MM.1S (cell line): ENCODE measurements around the gene SLC15A3.

Experiments used
- EZH2phosphoT487 ChIP-seq: fragments of 300-600 bp; sonication (generic); IDR thresholded peaks from 2 replicates; pipeline ENCODE4 v1.6.1; 2018; ENCODE audit warnings: antibody characterized with exemption, low read length
- TF ChIP-seq, protein P1 (sequence below): fragments of 300-600 bp; sonication (generic); IDR thresholded peaks from 2 replicates; pipeline ENCODE4 v1.5.1; 2016; ENCODE audit warnings: antibody characterized with exemption, low read length, mixed read lengths

DNA sequence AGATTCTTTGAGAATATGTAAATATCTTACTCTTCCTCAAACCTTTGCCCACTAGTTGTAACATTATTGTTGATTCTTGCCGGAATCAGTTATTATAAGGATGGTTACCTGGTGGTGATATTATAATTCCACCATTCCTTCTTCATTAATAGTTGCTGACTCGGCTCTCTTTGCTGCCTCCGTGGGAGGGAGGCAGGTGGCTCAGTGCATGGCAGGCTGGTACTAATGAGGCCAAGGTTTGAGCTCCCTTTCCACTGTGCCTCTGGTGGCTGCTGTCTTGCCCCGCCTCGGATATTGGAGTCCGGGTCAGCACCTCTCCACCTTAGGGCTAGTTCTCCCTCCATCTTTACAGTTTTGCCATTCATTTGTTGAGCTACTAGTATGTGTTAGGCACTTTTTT, 32.2 kb upstream of the SLC15A3 start:
- TF ChIP-seq, protein P1, sequence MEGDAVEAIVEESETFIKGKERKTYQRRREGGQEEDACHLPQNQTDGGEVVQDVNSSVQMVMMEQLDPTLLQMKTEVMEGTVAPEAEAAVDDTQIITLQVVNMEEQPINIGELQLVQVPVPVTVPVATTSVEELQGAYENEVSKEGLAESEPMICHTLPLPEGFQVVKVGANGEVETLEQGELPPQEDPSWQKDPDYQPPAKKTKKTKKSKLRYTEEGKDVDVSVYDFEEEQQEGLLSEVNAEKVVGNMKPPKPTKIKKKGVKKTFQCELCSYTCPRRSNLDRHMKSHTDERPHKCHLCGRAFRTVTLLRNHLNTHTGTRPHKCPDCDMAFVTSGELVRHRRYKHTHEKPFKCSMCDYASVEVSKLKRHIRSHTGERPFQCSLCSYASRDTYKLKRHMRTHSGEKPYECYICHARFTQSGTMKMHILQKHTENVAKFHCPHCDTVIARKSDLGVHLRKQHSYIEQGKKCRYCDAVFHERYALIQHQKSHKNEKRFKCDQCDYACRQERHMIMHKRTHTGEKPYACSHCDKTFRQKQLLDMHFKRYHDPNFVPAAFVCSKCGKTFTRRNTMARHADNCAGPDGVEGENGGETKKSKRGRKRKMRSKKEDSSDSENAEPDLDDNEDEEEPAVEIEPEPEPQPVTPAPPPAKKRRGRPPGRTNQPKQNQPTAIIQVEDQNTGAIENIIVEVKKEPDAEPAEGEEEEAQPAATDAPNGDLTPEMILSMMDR, result no peak
- TF ChIP-seq EZH2phosphoT487, result no peak
